ENCODE data around the gene MORC4.

- TF ChIP-seq CTCF (IDR thresholded peaks at IDR 0.05; ENCODE audit: poor library complexity) = no peak
- no peak for TF ChIP-seq EZH2phosphoT487 (IDR thresholded peaks at IDR 0.05; ENCODE audit: low read depth, severe bottlenecking, unreplicated experiment)
- no peak for TF ChIP-seq EZH2 (IDR thresholded peaks at IDR 0.05; ENCODE audit: borderline replicate concordance)
These were observed 98.2 kb downstream of the MORC4 start for GRCh38 chrX:106901781-106902219.
